Measurements from ENCODE around the gene SV2C.

DNA sequence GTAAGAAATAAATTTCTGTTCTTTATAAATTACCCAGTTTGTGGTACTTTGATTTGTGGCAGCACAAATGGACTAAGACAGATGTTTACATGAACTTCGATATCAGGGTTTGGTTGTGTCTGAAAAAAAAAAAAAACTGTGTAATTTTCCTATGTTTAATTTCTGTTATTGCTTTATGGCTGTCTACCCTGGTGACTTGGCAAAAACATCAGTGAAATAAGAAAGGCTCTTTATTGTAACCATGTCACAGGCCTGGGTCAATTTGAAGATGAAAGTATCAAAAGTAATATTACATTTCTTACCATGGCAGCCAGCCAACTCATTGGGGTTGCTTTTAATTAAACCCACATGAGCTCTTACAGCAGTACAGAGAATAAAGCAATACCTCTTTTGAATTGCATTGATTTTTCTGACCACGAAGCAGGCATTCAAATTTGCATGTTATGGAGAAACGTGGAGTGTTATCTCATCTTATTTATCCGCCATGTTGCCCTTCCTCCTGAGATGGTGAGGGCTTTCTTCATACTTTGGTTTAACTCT lies 20.6 kb upstream of the SV2C start:
- TF ChIP-seq, protein P1, sequence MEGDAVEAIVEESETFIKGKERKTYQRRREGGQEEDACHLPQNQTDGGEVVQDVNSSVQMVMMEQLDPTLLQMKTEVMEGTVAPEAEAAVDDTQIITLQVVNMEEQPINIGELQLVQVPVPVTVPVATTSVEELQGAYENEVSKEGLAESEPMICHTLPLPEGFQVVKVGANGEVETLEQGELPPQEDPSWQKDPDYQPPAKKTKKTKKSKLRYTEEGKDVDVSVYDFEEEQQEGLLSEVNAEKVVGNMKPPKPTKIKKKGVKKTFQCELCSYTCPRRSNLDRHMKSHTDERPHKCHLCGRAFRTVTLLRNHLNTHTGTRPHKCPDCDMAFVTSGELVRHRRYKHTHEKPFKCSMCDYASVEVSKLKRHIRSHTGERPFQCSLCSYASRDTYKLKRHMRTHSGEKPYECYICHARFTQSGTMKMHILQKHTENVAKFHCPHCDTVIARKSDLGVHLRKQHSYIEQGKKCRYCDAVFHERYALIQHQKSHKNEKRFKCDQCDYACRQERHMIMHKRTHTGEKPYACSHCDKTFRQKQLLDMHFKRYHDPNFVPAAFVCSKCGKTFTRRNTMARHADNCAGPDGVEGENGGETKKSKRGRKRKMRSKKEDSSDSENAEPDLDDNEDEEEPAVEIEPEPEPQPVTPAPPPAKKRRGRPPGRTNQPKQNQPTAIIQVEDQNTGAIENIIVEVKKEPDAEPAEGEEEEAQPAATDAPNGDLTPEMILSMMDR (IDR thresholded peaks at IDR 0.05): no peak
- TF ChIP-seq EZH2 (IDR thresholded peaks at IDR 0.05) (no peak), EZH2phosphoT487 (IDR thresholded peaks at IDR 0.05) (no peak)
